ENCODE results near the gene TRIO.
A peak's percentile ranks its signal among the peaks of the same experiment; 100 is the strongest.

Gene TRIO

DNA sequence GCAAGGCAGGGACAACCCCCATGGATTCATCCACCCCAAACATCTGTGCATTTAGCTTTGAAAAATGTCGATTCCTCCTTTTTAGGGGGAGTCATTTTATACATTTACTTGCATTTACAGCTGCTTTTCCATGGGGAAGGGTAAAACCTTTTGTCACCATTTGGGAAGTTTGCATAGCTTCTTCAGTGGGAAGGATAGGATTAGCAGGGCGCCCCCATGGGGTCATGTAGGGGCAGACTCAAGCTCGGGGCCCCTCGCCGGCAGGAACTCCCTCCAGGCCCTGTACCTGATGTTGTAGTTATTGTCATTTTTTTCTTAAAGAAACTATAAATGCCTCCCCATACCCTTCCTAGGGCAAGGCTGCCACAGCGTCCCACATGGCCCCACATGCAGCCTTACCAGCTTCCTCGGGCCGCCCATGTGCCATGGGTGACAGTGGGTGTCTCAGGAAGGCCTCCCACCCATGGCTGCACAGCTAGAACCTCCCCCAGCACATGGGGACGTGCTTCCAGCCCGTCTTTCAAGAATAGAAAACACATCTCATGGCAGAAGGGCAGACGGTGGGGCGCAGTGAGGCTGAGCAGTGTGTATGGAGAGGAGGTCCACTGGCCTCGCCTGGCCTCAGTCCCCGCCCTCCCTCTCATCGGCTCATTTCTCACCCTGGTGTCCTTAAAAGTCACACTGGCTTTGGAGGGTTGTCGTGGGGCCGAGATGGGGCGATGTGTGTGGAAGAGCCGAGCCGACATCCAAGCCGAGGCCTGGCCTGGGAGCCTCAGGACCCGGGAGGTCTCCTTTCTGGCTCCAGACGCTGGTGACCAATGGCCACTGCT is 362.4 kb downstream of the TRIO start:
- ChIA-PET POLR2A (no interaction called here), CTCF (interaction anchor here (0.6 to 0.7 kb wide), 2 partner anchors 90 to 518 kb away, joined by 3 read pairs; no protein-coding TSS in a partner anchor)
- Histone ChIP-seq H3K9me3 (ENCODE audit: control insufficient read depth, insufficient read depth, low read depth, low read length) (no peaks in the 10 kb centered on the region), H3K36me3 (ENCODE audit: control insufficient read depth in 2 of 2, insufficient read depth in 1 of 2, low read length in 2 of 2) (peaks cover 8 to 72% of the 10 kb centered on the region in 2 experiments), H3K4me3 (ENCODE audit: low read depth, low read length) (no peak overlapping the region), H3K27ac (ENCODE audit: extremely low read depth, low read depth, low read length) (no peak overlapping the region), H3K4me1 (ENCODE audit: control insufficient read depth, insufficient read depth, low read length) (no peaks in the 10 kb centered on the region)
- no peak for TF ChIP-seq ZNF114 (tag by site-specific recombination; IDR thresholded peaks at IDR 0.05)
- TF ChIP-seq ZNF768 (tag by site-specific recombination; IDR thresholded peaks at IDR 0.05), result no peak
- no peak for TF ChIP-seq YY1 (tag by site-specific recombination; IDR thresholded peaks at IDR 0.05)
- no peak for TF ChIP-seq SP3 (tag by site-specific recombination; IDR thresholded peaks at IDR 0.05)
- no peak for TF ChIP-seq SP2 (tag by site-specific recombination; IDR thresholded peaks at IDR 0.05)
- TF ChIP-seq ZNF626 (tag by site-specific recombination; IDR thresholded peaks at IDR 0.05), result no peak
- TF ChIP-seq ZNF776 (tag by site-specific recombination; IDR thresholded peaks at IDR 0.05; ENCODE audit: borderline replicate concordance), result no peak
- TF ChIP-seq ZNF416 (tag by site-specific recombination; IDR thresholded peaks at IDR 0.05), result no peak
- no peak for TF ChIP-seq HOXA7 (CRISPR knock-in tag; IDR thresholded peaks at IDR 0.05; ENCODE audit: borderline replicate concordance)
- TF ChIP-seq, protein P1, sequence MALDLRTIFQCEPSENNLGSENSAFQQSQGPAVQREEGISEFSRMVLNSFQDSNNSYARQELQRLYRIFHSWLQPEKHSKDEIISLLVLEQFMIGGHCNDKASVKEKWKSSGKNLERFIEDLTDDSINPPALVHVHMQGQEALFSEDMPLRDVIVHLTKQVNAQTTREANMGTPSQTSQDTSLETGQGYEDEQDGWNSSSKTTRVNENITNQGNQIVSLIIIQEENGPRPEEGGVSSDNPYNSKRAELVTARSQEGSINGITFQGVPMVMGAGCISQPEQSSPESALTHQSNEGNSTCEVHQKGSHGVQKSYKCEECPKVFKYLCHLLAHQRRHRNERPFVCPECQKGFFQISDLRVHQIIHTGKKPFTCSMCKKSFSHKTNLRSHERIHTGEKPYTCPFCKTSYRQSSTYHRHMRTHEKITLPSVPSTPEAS (tag by site-specific recombination; IDR thresholded peaks at IDR 0.05), result no peak

GRCh38 chr5:14506140-14506538 is 363.0 kb downstream of the TRIO start:
- Histone ChIP-seq H3K27ac (ENCODE audit: extremely low read depth, low read depth, low read length) (no peak overlapping the region), H3K4me3 (ENCODE audit: low read depth, low read length) (no peak overlapping the region), H3K9me3 (ENCODE audit: control insufficient read depth, insufficient read depth, low read depth, low read length) (no peaks in the 10 kb centered on the region), H3K4me1 (ENCODE audit: control insufficient read depth, insufficient read depth, low read length) (no peaks in the 10 kb centered on the region), H3K36me3 (ENCODE audit: control insufficient read depth in 2 of 2, insufficient read depth in 1 of 2, low read length in 2 of 2) (peaks cover 5 to 70% of the 10 kb centered on the region in 2 experiments; a peak in 2 of 3 replicates)
- CTCF ChIA-PET, result no interaction called here
- POLR2A ChIA-PET, result no interaction called here
- TF ChIP-seq ZNF645 (tag by site-specific recombination; IDR thresholded peaks at IDR 0.05), result no peak
- 0 out of 2 replicates have a peak, but pooled peaks have one; percentile 18 for TF ChIP-seq WT1 (tag by site-specific recombination; IDR thresholded peaks at IDR 0.05)

- H3K36me3 ChIP-seq (ENCODE audit: control insufficient read depth in 2 of 2, insufficient read depth in 1 of 2, low read length in 2 of 2), result peaks cover 5 to 65% of the 10 kb centered on the region in 2 experiments; a peak in 2 of 3 replicates
- H3K9me3 ChIP-seq (ENCODE audit: control insufficient read depth, insufficient read depth, low read depth, low read length), result no peaks in the 10 kb centered on the region
- no peak overlapping the region for H3K27ac ChIP-seq (ENCODE audit: extremely low read depth, low read depth, low read length)
- ChIA-PET POLR2A (interaction anchor here (1.1 kb wide), 1 partner anchor 10 kb away, joined by 3 read pairs; no protein-coding TSS in a partner anchor), CTCF (interaction anchor here (0.6 kb wide), 1 partner anchor 13 kb away, joined by 3 read pairs; no protein-coding TSS in a partner anchor)
- no peaks in the 10 kb centered on the region for H3K4me1 ChIP-seq (ENCODE audit: control insufficient read depth, insufficient read depth, low read length)
- H3K4me3 ChIP-seq (ENCODE audit: low read depth, low read length), result no peak overlapping the region
- TF ChIP-seq ZNF514 (tag by site-specific recombination; IDR thresholded peaks at IDR 0.05) (no peak), ZBTB11 (tag by site-specific recombination; conservative IDR thresholded peaks at IDR 0.05; ENCODE audit: low read depth) (no peak), ZNF354C (tag by site-specific recombination; IDR thresholded peaks at IDR 0.05; ENCODE audit: borderline replicate concordance, low read depth) (no peak), ZFP69B (tag by site-specific recombination; IDR thresholded peaks at IDR 0.05) (no peak), ZNF660 (tag by site-specific recombination; IDR thresholded peaks at IDR 0.05) (no peak), ZNF398 (tag by site-specific recombination; IDR thresholded peaks at IDR 0.05) (no peak), SCRT1 (tag by site-specific recombination; IDR thresholded peaks at IDR 0.05; ENCODE audit: borderline replicate concordance) (no peak), ZNF558 (tag by site-specific recombination; IDR thresholded peaks at IDR 0.05) (no peak), ZBTB17 (tag by site-specific recombination; IDR thresholded peaks at IDR 0.05) (no peak), ZNF214 (tag by site-specific recombination; IDR thresholded peaks at IDR 0.05; ENCODE audit: borderline replicate concordance) (no peak), SALL2 (tag by site-specific recombination; IDR thresholded peaks at IDR 0.05; ENCODE audit: borderline replicate concordance) (no peak), ZIC2 (tag by site-specific recombination; IDR thresholded peaks at IDR 0.05) (no peak)
Observed at GRCh38 chr5:14506661-14507060, 363.5 kb downstream of the TRIO start.
